Endothelial cell (in vitro differentiated cells): ENCODE measurements around the gene SPI1. TPM values are rescaled to one million over a fixed set of nuclear protein-coding genes. Genes with fewer than 3 reads are reported as not detected.

Experiments used
- DNase-seq: peaks from one replicate; pipeline ENCODE4 v3.0.0; 2021; ENCODE audit warnings: low spot score
- H3K27ac Mint-ChIP-seq: one replicate; pipeline ENCODE4 v1.8.0; 2021; ENCODE audit warnings: mixed read lengths, inconsistent platforms; ENCODE audit not compliant: unreplicated experiment
- H3K27me3 Mint-ChIP-seq: one replicate; pipeline ENCODE4 v1.8.0; 2021; ENCODE audit warnings: mild to moderate bottlenecking, moderate library complexity, mixed read lengths, inconsistent platforms; ENCODE audit not compliant: unreplicated experiment
- H3K36me3 Mint-ChIP-seq: one replicate; pipeline ENCODE4 v1.8.0; 2021; ENCODE audit warnings: mild to moderate bottlenecking, low read depth, mixed read lengths, inconsistent platforms; ENCODE audit not compliant: unreplicated experiment
- H3K4me1 Mint-ChIP-seq: one replicate; pipeline ENCODE4 v1.8.0; 2021; ENCODE audit warnings: mild to moderate bottlenecking, mixed read lengths, inconsistent platforms; ENCODE audit not compliant: unreplicated experiment
- H3K4me3 Mint-ChIP-seq: one replicate; pipeline ENCODE4 v1.8.0; 2021; ENCODE audit warnings: mild to moderate bottlenecking, mixed read lengths, inconsistent platforms; ENCODE audit not compliant: unreplicated experiment
- H3K9me3 Mint-ChIP-seq: one replicate; pipeline ENCODE4 v1.8.0; 2021; ENCODE audit warnings: mixed read lengths, inconsistent platforms; ENCODE audit not compliant: unreplicated experiment
- total RNA-seq: library from RNA; stranded (reverse); fragmentation: NEBNext Ultra II Directional; extraction: Animal tissue kit (Norgen Biotek cat#: 25700); gene quantifications from one replicate; pipeline ENCODE4 v1.2.1, GENCODE V29; 2021; ENCODE audit not compliant: unreplicated experiment
- TF ChIP-seq, protein P1 (sequence below): fragments of 200-600 bp; sonication (generic); IDR thresholded peaks from one replicate; pipeline ENCODE4 v1.5.0; 2021; ENCODE audit warnings: antibody characterized with exemption; ENCODE audit not compliant: unreplicated experiment

The SPI1 gene
- total RNA-seq, 1 donor from 2014 or later: not detected

DNA sequence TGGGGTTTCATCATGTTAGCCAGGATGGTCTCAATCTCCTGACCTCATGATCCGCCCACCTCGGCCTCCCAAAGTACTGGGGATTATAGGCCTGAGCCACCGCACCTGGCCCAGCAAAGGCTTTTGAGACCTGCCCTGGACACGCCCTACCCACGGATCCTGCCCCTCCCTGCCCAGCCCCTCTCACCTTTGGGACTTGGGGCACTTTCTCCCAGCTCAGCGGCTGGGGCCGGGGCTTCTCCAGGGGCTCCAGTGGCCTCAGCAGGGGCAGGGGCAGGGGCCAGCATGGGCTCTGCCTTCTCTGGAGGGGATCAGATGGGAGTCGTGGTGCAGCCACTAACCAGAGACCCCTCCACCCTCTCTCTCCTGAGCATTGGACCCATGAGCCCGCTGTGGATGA, 28.0 kb downstream of the SPI1 start:
- no peak for DNase-seq
- Mint-ChIP-seq H3K27ac (no peak overlapping the region), H3K36me3 (peaks cover 5% of the 10 kb centered on the region), H3K9me3 (no peaks in the 10 kb centered on the region), H3K27me3 (peaks cover 8% of the 10 kb centered on the region), H3K4me3 (no peak overlapping the region), H3K4me1 (peaks cover 3% of the 10 kb centered on the region)
- TF ChIP-seq, protein P1, sequence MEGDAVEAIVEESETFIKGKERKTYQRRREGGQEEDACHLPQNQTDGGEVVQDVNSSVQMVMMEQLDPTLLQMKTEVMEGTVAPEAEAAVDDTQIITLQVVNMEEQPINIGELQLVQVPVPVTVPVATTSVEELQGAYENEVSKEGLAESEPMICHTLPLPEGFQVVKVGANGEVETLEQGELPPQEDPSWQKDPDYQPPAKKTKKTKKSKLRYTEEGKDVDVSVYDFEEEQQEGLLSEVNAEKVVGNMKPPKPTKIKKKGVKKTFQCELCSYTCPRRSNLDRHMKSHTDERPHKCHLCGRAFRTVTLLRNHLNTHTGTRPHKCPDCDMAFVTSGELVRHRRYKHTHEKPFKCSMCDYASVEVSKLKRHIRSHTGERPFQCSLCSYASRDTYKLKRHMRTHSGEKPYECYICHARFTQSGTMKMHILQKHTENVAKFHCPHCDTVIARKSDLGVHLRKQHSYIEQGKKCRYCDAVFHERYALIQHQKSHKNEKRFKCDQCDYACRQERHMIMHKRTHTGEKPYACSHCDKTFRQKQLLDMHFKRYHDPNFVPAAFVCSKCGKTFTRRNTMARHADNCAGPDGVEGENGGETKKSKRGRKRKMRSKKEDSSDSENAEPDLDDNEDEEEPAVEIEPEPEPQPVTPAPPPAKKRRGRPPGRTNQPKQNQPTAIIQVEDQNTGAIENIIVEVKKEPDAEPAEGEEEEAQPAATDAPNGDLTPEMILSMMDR: no peak

DNA sequence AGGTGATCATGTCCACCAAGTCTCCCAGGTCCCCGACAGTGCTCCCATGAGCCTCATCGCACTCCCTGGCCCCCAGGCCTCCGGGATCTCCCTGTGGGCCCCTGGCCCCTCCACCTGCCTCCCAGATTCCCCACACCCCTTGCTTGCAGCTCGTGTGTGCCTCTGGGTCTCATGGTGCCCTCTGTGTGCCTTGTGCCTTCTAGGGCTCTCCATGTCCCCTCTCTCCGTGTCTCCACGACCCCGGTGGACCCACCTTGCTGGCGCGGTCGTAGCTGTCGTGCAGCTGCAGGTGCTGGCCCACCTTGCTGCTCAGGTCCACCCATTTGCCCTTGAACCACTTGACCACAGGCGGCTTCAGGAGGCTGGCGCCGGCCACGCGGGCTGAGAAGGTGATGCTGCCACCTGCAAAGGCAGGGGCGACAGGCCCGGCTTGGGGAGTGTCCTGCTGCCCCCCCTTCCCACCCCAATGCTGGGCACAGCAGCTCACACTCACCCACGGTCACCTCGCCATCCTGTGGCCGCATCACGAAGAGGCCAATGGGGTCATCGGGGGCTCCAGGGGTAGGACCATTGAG, 28.7 kb downstream of the SPI1 start:
- Mint-ChIP-seq H3K36me3 (peaks cover 4% of the 10 kb centered on the region), H3K27me3 (peaks cover 6% of the 10 kb centered on the region), H3K4me1 (peaks cover 1% of the 10 kb centered on the region), H3K9me3 (no peaks in the 10 kb centered on the region), H3K27ac (no peak overlapping the region), H3K4me3 (no peak overlapping the region)
- no peak for DNase-seq
- TF ChIP-seq, protein P1: no peak

DNA sequence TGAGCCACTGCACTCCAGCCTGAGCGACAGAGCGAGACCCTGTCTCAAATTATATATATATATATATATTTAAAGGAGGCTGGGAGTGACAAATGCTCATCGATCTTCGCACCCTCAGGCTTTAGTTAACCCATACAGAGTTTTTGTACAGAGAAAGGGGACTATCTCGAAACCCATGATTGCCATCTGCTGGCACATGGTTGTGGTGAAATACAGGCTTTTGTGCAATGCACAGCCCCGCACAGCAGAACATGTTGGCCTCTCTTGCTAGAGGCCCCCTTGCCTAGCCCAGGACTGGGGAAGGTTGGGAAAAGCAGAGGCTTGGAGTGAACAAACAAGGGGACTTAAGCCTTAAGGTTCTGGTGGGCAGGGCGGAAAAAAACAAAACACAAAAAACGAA, 29.5 kb downstream of the SPI1 start:
- Mint-ChIP-seq H3K9me3 (no peaks in the 10 kb centered on the region), H3K27ac (no peak overlapping the region), H3K36me3 (no peaks in the 10 kb centered on the region), H3K4me1 (no peaks in the 10 kb centered on the region), H3K4me3 (no peak overlapping the region), H3K27me3 (peaks cover 8% of the 10 kb centered on the region)
- DNase-seq: no peak
- TF ChIP-seq, protein P1: no peak

DNA sequence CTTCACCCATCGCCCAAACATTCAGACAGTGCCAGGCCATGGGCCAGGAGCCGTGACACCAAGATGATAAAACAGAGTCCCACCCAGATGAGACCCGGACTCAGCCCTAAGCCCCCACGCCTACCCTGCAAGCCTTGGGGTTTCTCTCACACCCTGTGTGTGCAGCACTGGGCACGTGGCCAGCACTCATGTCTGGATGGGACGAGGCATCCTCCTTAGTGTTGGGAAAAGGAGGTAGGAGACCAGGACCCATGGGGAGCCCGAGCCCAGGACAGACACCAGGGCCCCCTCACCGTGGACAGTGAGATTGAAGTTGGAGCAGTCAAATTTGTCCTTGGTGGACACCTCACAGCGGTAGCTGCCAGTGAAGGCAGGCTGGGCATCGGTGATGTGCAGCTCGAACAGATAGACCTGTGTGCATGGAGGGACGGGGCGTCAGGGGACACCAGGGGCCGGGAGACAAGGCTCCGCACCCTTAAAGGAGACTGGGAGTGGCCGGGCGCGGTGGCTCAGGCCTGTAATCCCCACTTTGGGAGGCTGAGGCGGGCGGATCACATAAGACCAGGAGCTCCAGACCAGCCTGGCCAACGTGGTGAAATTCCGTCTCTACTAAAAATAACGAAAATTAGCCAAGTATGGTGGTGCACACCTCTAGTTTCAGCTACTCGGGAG, 30.1 kb downstream of the SPI1 start:
- H3K9me3 Mint-ChIP-seq: no peaks in the 10 kb centered on the region
- no peak for DNase-seq
- H3K27ac Mint-ChIP-seq: no peak overlapping the region
- TF ChIP-seq, protein P1: no peak
- no peaks in the 10 kb centered on the region for H3K4me1 Mint-ChIP-seq
- no peak overlapping the region for H3K4me3 Mint-ChIP-seq
- H3K27me3 Mint-ChIP-seq: peaks cover 9% of the 10 kb centered on the region
- H3K36me3 Mint-ChIP-seq: no peaks in the 10 kb centered on the region

DNA sequence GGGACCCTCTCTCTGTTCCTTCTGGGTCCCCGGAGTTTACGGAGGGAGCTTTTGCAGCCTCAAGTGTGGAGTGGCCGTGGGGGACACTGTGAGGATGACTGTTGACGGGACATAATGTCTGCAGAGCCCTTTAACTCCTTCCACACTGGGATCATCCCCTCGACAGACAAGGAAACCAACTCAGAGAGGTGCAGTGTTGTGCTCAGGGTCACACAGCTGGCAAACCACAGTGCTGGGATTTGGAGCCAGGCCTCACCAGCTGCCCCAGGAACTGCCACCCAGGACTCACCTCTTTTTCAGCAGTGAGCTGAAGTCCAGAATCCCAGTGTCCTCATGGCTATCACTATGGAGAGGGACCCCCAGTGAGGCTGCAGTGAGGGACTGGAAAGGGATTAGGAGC, 31.2 kb downstream of the SPI1 start:
- Mint-ChIP-seq H3K4me3 (no peak overlapping the region), H3K9me3 (no peaks in the 10 kb centered on the region), H3K4me1 (no peaks in the 10 kb centered on the region), H3K27ac (no peak overlapping the region), H3K36me3 (no peaks in the 10 kb centered on the region), H3K27me3 (peaks cover 10% of the 10 kb centered on the region)
- DNase-seq: no peak
- TF ChIP-seq, protein P1: no peak
